Nasal cavity respiratory epithelium epithelial cell of viscerocranial mucosa (primary cell): ENCODE data around the gene OR5B21. TPM values are rescaled to one million over a fixed set of nuclear protein-coding genes. Genes with fewer than 3 reads are reported as not detected.

Source experiments
- total RNA-seq: library from RNA; depleted of rRNA; stranded (reverse); fragments of >200 nt; gene quantifications from 2 replicates; pipeline ENCODE4 v1.2.3, GENCODE V29; 2014

The OR5B21 gene
- total RNA-seq: not detected in 2 replicates

DNA sequence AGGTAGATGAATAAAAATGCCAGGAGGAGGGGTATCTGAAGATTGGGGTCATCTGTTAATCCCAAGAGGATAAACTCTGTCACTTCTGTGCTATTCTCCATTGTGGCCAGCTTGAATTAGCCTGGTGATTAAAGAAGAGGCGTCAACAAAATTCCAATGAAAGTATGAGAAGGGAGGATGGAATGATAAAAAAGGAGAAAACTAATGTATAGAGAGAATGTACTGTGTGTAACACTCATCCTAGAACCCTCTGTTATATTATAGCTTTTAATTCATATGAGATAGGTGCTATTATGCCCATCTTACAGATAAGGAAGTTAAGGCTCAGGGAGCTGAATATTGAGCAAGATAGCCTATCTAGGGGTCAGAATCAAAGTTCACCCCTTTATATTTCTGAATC is at the start of gene OR5B21:
Gene OR5B21 (minus strand): TSS at position 101 of the 400 bp plus-strand sequence. CDS start 0 bp downstream, at position 101.

Other genes with a start within 250 kb of the OR5B21 start
- not detected in 2 replicates for gene OR10W1, start 239.8 kb downstream of the OR5B21 start, total RNA-seq
- not detected in 2 replicates for gene OR5B17, start 149.0 kb downstream of the OR5B21 start, total RNA-seq
- gene OR5B3, start 101.2 kb downstream of the OR5B21 start, total RNA-seq: not detected in 2 replicates
- not detected in 2 replicates for gene OR5B2, start 80.0 kb downstream of the OR5B21 start, total RNA-seq
- gene OR5B12, start 65.9 kb downstream of the OR5B21 start, total RNA-seq: not detected in 2 replicates
- 2.4 and 2.5 TPM in 2 replicates for gene LPXN, start 67.8 kb upstream of the OR5B21 start, total RNA-seq
- gene ZFP91, start 71.0 kb upstream of the OR5B21 start, total RNA-seq: 69.5 and 70.4 TPM in 2 replicates
- 1.4 and 2.4 TPM in 2 replicates for gene CNTF, start 114.6 kb upstream of the OR5B21 start, total RNA-seq
- gene GLYAT, start 223.8 kb upstream of the OR5B21 start, total RNA-seq: not detected in 2 replicates